Right ventricle myocardium superior (tissue), 1 donor: ENCODE measurements around the gene TRAP1. TPM values are rescaled to one million over a fixed set of nuclear protein-coding genes. Genes with fewer than 3 reads are reported as not detected.

ENCODE experiments used
- ATAC-seq: fragments of 200-7000 bp; cut with Tn5 transposase; one replicate; pipeline ENCODE4 v1.9.1; 2020; ENCODE audit warnings: mild to moderate bottlenecking; ENCODE audit not compliant: poor library complexity
- DNase-seq: peaks from one replicate; pipeline ENCODE4 v3.0.0-alpha.2; 2020
- intact Hi-C: fragments of 100-400 bp; cut with DNase I; formaldehyde crosslinking; loops from one replicate; pipeline ENCODE4 v1.11.2; 2022
- total RNA-seq: library from RNA; stranded (reverse); fragmentation: NEBNext Ultra II Directional; extraction: Animal tissue kit (Norgen Biotek cat#: 25700); gene quantifications from one replicate; pipeline ENCODE4 v1.2.1, GENCODE V29; 2021
- donor health status: DM: no; HTN: yes; CAD: no; lungs with severe emphysema.

The TRAP1 gene
- total RNA-seq, 1 donor from 2014 or later = 146 TPM

GRCh38 chr16:3738541-3738940 is 21.2 kb upstream of the TRAP1 start:
- ATAC-seq (no peak), DNase-seq (peak; percentile 13)
- intact Hi-C loops = no loop called here

DNA sequence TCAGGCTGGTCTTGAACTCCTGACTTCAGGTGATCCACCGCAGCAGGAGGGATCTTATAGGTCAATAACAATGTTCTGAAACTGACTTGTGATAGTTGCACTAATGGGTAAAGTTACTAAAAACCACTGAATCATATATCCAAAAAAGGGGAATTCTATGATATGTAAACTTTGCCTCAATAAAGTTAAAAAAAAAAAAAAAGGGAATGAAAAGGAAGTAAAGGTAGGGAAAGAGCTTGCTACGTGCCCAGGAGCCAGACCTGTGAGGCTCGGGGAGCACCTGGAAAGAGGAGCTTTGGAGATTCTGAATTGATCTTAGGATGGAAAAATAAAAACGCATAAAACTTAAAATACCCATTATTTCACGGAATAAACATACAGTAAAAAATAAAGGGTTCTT is 20.8 kb upstream of the TRAP1 start:
- DNase-seq (no peak), ATAC-seq (no peak)
- intact Hi-C loops = no loop called here

- intact Hi-C loops = no loop called here
- DNase-seq = no peak
- no peak for ATAC-seq
Measured at GRCh38 chr16:3737181-3737580, 19.9 kb upstream of the TRAP1 start.

DNA sequence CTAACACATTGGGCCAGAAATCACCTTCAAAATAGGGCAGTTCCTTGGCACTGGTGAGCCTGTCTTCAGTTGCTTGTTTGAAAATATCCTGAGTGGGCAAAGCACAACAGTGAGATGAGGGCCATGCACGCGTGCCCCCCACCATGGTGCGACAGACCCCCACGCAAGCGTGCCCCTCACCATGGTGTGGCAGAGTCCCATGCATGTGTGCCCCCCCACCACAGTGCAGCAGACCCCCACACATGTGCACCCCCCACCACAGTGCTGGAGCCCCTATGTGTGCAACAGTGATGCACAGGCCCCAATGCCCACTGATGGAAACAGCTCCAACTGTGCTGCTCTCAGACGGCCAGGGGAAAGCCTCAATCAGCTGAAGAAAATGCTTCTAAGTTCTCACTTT is 18.8 kb upstream of the TRAP1 start:
- peak; percentile 28 for DNase-seq
- intact Hi-C loops = no loop called here
- ATAC-seq = no peak

GRCh38 chr16:3735541-3735940 is 18.2 kb upstream of the TRAP1 start:
- intact Hi-C loops = no loop called here
- no peak for ATAC-seq
- peak; percentile 19 for DNase-seq

DNA sequence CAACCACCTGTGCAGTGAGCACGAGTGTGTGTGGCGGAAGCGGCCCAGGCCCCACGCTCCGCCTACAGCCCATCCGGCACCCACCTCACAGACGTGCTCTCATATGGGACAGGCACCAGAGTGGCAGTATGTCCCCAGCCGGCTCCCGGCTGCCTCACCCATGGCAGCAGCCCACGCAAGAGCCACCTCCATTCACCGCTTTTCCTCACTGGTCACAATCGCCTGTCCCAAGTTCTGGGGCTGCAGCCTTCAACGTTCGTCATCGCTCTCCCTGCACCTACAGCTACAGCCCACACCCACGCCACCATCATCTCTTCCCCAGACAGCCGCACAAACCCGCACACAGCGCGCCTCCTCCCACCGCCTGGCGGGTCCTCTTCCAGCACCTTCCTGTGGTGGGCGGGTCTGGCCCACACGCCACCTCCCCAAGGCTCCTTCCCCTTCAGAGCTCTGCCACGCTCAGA is 17.5 kb upstream of the TRAP1 start:
- intact Hi-C loops = no loop called here
- no peak for ATAC-seq
- no peak for DNase-seq

GRCh38 chr16:3734084-3734757 is 16.9 kb upstream of the TRAP1 start:
- intact Hi-C loops = no loop called here
- DNase-seq (peak; percentile 33), ATAC-seq (no peak)

- DNase-seq (peak; percentile 9), ATAC-seq (no peak)
- intact Hi-C loops = no loop called here
Measured at GRCh38 chr16:3732171-3732570, 14.8 kb upstream of the TRAP1 start.

DNA sequence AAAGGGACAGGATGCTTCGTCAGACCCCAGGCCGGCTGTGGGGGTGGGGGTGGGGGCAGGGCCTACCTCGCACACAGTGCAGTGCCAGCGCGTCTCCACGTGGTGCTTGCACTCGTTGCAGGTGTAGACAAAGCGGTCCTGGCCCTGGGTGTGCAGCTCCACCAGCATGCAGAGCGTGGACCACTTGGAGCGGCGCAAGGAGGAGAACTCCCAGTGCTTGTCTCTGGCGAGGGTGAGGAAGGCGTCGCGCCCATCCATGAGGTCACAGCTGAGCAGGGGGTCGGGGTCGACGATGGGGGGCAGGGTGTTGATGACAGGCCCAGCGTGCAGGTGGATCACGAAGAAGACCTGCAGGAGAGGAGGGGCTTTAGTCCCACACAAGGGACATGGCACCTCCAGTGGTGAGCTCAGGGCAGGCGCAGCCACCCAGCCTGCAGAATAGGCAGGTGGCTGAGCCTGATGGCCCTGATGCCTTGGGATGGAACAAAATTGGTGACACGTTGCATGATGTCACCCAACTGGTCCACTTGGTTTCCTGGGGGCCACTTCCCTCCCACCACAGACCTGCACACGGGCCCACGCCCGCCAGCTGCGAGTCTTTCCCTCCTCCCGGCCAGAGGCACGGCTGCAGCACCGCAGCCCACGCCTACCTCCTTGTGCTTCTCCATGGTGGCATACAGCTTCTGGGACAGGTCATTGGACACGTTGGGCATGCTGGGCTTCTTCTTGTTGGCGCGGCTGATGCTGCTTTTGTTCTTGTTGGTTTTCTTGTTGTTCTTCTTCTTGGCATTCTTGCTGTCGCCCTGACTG is 14.0 kb upstream of the TRAP1 start:
- intact Hi-C loops = no loop called here
- no peak for ATAC-seq

DNA sequence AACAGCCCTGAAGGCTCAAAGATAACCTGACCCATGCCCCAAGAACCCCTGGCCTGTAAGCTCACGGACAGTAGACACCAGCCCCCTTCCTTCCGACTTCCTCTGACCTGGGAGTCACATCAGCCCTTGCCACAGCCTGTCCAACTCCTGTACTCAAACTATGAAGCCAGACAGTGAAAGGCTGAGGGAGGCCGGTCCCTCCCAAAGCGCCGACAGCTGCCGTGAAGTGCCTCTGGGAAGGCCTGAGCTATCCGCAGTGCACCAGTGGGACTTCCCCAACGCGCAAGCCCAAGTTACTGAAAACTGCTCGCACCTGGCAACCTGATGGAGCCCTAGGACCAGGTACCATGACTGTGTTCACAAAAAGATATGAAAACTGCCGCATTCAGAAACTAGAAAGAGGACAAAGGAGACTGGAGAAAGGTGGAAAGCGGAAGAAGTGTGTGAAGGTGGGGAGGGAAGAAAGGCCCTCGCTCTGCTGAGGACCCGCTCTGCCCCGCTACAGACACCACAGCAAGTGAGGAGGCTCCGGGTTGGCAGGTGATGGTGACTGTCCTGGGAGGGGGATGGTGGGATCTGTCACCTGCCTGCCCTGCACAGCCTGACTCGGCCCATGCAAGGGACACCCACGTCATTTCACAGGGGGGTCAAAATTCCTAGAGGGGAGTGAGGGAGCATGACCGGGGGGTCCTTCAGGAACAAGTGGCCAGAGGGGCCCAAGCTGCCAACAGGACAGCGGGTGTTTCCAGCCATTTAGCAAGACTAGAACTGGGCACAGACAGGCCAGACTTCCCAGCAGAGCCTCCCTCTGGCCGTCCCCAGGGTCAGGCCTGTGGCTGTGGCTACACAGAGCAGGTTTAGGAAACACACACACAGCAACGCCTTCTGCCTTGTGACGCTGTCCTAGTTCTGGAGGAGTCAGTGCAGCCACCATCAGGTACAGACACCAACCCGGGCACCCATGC is 13.1 kb upstream of the TRAP1 start:
- intact Hi-C loops = no loop called here
- ATAC-seq = no peak
- DNase-seq = peak; percentile 32

More for the DNA sequence above, 14.0 kb upstream of the TRAP1 start:
- DNase-seq = peak; percentile 26

DNA sequence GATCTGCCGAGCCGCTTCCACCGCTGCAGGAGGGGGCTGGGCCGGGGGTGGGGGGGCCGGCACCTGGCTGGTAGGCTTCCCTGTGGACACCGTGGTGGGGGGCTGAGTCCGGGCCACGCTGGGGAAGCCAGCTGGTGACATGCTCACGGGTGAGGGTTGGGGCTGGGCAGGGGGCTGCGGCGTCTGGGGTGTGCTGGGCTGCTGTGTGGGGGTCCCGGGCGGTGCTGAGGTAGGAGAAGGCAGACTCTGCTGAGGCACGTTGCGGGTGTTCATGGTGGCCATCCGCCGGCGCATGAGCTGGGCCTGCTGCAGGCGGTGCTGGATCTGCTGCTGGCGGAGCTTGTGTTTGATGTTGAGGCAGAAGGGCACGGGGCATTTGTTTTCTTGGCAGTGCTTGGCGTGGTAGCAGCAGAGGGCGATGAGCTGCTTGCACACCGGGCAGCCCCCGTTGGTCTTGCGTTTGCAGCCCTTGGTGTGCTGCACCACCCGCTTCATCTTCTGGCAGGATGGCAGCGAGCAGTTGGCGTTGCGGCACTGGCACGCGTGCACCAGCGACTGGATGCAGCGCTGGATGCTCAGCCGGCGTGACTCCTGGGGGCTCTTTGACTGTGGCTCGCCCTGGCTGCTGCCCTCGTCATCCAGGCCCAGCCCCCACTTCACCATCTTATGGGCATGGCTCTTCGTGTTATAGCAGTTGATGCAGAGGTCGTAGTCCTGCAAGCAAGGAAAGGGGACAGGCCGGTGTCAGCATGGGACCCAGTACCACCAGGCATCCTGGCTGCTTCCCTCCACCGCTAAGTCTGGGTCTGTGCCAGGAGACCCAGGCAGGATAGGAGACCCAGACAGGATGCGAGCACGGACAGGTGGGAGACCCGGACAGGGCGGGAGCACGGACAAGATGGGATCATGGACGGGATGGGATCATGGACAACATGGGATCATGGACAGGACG is 12.1 kb upstream of the TRAP1 start:
- peak; percentile 39 for DNase-seq
- intact Hi-C loops = no loop called here
- ATAC-seq = peak; percentile 6

GRCh38 chr16:3728424-3729160 is 11.3 kb upstream of the TRAP1 start:
- ATAC-seq = no peak
- intact Hi-C loops = no loop called here

GRCh38 chr16:3727806-3728381 is 10.6 kb upstream of the TRAP1 start:
- intact Hi-C loops = no loop called here
- DNase-seq (peak; percentile 37), ATAC-seq (no peak)

More at GRCh38 chr16:3728424-3729160, 11.3 kb upstream of the TRAP1 start:
- peak; percentile 33 for DNase-seq

DNA sequence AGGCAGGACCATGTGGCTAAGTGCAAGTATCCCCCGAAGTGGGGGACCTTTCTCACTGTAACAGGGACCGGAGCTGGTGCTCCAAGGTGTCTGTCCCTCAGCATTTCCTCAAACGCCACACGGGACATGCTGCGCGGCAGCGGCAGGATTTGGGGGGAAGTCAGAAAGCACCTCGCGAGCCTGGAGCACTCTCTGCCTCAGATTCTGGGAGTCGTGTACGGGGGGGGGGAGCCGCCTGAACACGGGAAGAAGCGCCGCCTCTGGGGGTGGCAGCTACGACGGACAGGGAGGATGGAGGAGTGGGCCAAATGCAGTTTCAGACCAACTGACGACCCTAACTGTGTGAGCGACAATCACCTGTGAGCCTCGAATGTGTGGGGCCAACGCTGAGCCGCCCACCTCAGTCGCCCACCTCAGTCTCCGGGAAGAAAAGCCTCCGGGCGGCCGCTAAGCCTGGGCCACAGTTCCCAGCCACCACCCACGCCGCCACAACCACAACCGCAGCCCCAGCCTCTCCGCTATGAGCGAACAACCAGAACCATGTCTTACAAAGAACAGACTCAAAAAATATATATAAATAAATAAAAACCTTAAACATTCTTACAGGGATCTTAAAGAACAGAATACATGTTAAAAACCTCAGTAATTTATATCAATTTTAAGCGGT is 8.8 kb upstream of the TRAP1 start:
- DNase-seq = peak; percentile 29
- intact Hi-C loops = no loop called here
- ATAC-seq = no peak

- intact Hi-C loops = no loop called here
- DNase-seq (peak; percentile 27), ATAC-seq (no peak)
Measured at GRCh38 chr16:3725276-3725675, 8.0 kb upstream of the TRAP1 start.

GRCh38 chr16:3722508-3722907 is 5.2 kb upstream of the TRAP1 start:
- no peak for ATAC-seq
- intact Hi-C loops = no loop called here
- DNase-seq = peak; percentile 9
